Spleen (tissue), 11 donors: ENCODE results near the gene SREBF2. TPM values are rescaled to one million over a fixed set of nuclear protein-coding genes. Genes with fewer than 3 reads are reported as not detected.

Experiments used
- DNase-seq: peaks from one replicate; pipeline ENCODE4 v3.0.0-alpha.2; 2020
- H3K27ac ChIP-seq, 8 donors: fragments of 200-600 bp; sonication (generic) in 7 of 8; 1 replicate in 4 of 8; 2 replicates in 4 of 8; pipeline versions ENCODE4 v1.5.0 to v1.8.0; 2016 to 2021; ENCODE audit warnings: inconsistent platforms in 4 of 8, mild to moderate bottlenecking in 4 of 8, moderate library complexity in 1 of 8
- H3K27me3 ChIP-seq, 7 donors: fragments of 200-600 bp; sonication (generic) in 6 of 7; replicated peaks in 1 of 7; 1 replicate in 4 of 7; 2 replicates in 3 of 7; pipeline versions ENCODE4 v1.5.0 to v1.8.0; 2016 to 2021; ENCODE audit warnings: inconsistent platforms in 3 of 7, mild to moderate bottlenecking in 1 of 7
- H3K36me3 ChIP-seq, 6 donors: fragments of 200-600 bp; sonication (generic) in 5 of 6; 1 replicate in 4 of 6; 2 replicates in 2 of 6; pipeline versions ENCODE4 v1.5.0 to v1.8.0; 2016 to 2021; ENCODE audit warnings: inconsistent platforms in 2 of 6
- H3K4me1 ChIP-seq, 6 donors: fragments of 200-600 bp; sonication (generic) in 5 of 6; 1 replicate in 3 of 6; 2 replicates in 3 of 6; pipeline versions ENCODE4 v1.5.0 to v1.8.0; 2016 to 2021; ENCODE audit warnings: inconsistent platforms in 3 of 6
- H3K4me3 ChIP-seq, 8 donors: fragments of 200-600 bp; sonication (generic) in 7 of 8; 1 replicate in 4 of 8; 2 replicates in 4 of 8; pipeline versions ENCODE4 v1.5.0 to v1.8.0; 2016 to 2021; ENCODE audit warnings: inconsistent platforms in 4 of 8, mild to moderate bottlenecking in 4 of 8, moderate library complexity in 2 of 8
- H3K9me3 ChIP-seq, 8 donors: fragments of 200-600 bp; sonication (generic) in 7 of 8; 1 replicate in 4 of 8; 2 replicates in 4 of 8; pipeline versions ENCODE4 v1.5.0 to v1.8.0; 2016 to 2021; ENCODE audit warnings: inconsistent platforms in 4 of 8
- CTCF ChIP-seq, 11 experiments: fragments of 200-600 bp in 7 of 11; fragments of 450-650 bp in 4 of 11; sonication (generic) in 4 of 11; IDR thresholded peaks in 8 of 11; conservative IDR thresholded peaks in 3 of 11; 1 replicate in 7 of 11; 2 replicates in 4 of 11; pipeline versions ENCODE4 v1.4.0 to v1.8.0; 2016 to 2021; ENCODE audit warnings: antibody characterized with exemption in 11 of 11, inconsistent platforms in 4 of 11, mild to moderate bottlenecking in 1 of 11
- POLR2A ChIP-seq, 3 donors: fragments of 450-650 bp; IDR thresholded peaks; one replicate each; pipeline ENCODE4 v1.5.1; 2017; ENCODE audit warnings: antibody characterized with exemption in 3 of 3, mild to moderate bottlenecking in 1 of 3
- POLR2AphosphoS5 ChIP-seq, 3 donors: sonication (generic); formaldehyde crosslinking; IDR thresholded peaks; one replicate each; pipeline ENCODE4 v1.5.1; 2017; ENCODE audit warnings: antibody characterized with exemption in 3 of 3
- WGBS, 5 donors: extraction: QIAGEN DNeasy Blood & Tissue Kit in 3 of 5; methylation state at CpG; one replicate each; pipeline versions ENCODE4 v1.1.5 to v1.1.7; 2013 to 2018; 5-methylcytosine and 5-hydroxymethylcytosine counted together
- intact Hi-C: fragments of 100-400 bp; cut with DNase I; formaldehyde crosslinking; loops from one replicate; pipeline ENCODE4 v1.15.0; 2023; ENCODE audit warnings: low total_unique reads
- polyA plus RNA-seq, 3 donors: library from polyadenylated mRNA; stranded (reverse); fragments of 200-250 nt; gene quantifications; one replicate each; pipeline ENCODE4 v1.2.1, GENCODE V29; 2013
- total RNA-seq, 7 donors: library from RNA; depleted of rRNA in 3 of 7; stranded (reverse); fragments of >200 nt in 3 of 7; fragmentation: NEBNext Ultra II Directional in 4 of 7; extraction: Animal tissue kit (Norgen Biotek cat#: 25700) in 4 of 7; gene quantifications; one replicate each; pipeline versions ENCODE4 v1.1.0 to v1.2.1, GENCODE V29; 2016 to 2021
- donor health status: healthy with polysubstance abuse.
- donor health status: DM: no; HTN: no; CAD: no; lungs with moderate emphysema.
- donor health status: DM: no; HTN: no; CAD: no.
- donor health status: Bipolar disorder and iron deficiency.
- donor health status: healthy.
- donor health status: DM: no; HTN: no; CAD: no.
- donor health status: DM: yes; HTN: yes; CAD: no.

Gene SREBF2
- total and polyA plus RNA-seq, 10 donors: 19.4 to 104 (median 63.3) TPM

- Histone ChIP-seq H3K4me3 (no peak overlapping the region), H3K36me3 (peaks cover 5 to 100% (median 97%) of the 10 kb centered on the region in 6 donors), H3K27ac (peak overlapping the region in 2 of 8 donors; percentile 61 to 80), H3K27me3 (no peaks in the 10 kb centered on the region), H3K9me3 (no peaks in the 10 kb centered on the region), H3K4me1 (peaks cover 0 to 30% (median 5%) of the 10 kb centered on the region in 6 donors)
- TF ChIP-seq POLR2A (IDR thresholded peaks at IDR 0.05) (no peak), POLR2AphosphoS5 (IDR thresholded peaks at IDR 0.05) (no peak), CTCF (IDR thresholded peaks at IDR 0.05 in 8 of 11, conservative IDR thresholded peaks at IDR 0.05 in 3 of 11) (no peak)
- intact Hi-C loops: no loop called here
- DNase-seq: no peak
- 93 to 97% (median 95%) methylated on average over 2 of the region's 2 CpGs for WGBS, 5 donors
Observed at GRCh38 chr22:41885116-41885515, 52.2 kb downstream of the SREBF2 start.

GRCh38 chr22:41885516-41885915 is 52.6 kb downstream of the SREBF2 start:
- Histone ChIP-seq H3K9me3 (no peaks in the 10 kb centered on the region), H3K4me1 (peaks cover 0 to 30% (median 5%) of the 10 kb centered on the region in 6 donors), H3K27ac (no peak overlapping the region), H3K27me3 (no peaks in the 10 kb centered on the region), H3K4me3 (no peak overlapping the region), H3K36me3 (peaks cover 5 to 100% (median 97%) of the 10 kb centered on the region in 6 donors)
- DNase-seq: no peak
- TF ChIP-seq POLR2AphosphoS5 (IDR thresholded peaks at IDR 0.05) (no peak), POLR2A (IDR thresholded peaks at IDR 0.05) (no peak), CTCF (IDR thresholded peaks at IDR 0.05 in 8 of 11, conservative IDR thresholded peaks at IDR 0.05 in 3 of 11) (no peak)
- intact Hi-C loops: no loop called here
- WGBS, 5 donors: 87 to 95% (median 90%) methylated on average over 6 of the region's 6 CpGs

- TF ChIP-seq POLR2A (IDR thresholded peaks at IDR 0.05): no peak
- no peak for TF ChIP-seq CTCF (IDR thresholded peaks at IDR 0.05 in 8 of 11, conservative IDR thresholded peaks at IDR 0.05 in 3 of 11)
- TF ChIP-seq POLR2AphosphoS5 (IDR thresholded peaks at IDR 0.05): no peak
- Histone ChIP-seq H3K36me3 (peaks cover 2 to 100% (median 94%) of the 10 kb centered on the region in 6 donors), H3K27me3 (no peaks in the 10 kb centered on the region), H3K4me1 (peaks cover 0 to 20% (median 3%) of the 10 kb centered on the region in 6 donors), H3K27ac (peak overlapping the region in 4 of 8 donors; percentile 43 to 73 (median 50)), H3K4me3 (no peak overlapping the region), H3K9me3 (no peaks in the 10 kb centered on the region)
- WGBS, 5 donors: 77 to 84% (median 78%) methylated on average over 4 of the region's 4 CpGs
- intact Hi-C loops: no loop called here
- DNase-seq: no peak
Observed at GRCh38 chr22:41888627-41889200, 55.8 kb downstream of the SREBF2 start.

- WGBS, 5 donors: 94 to 97% (median 95%) methylated on average over 9 of the region's 9 CpGs
- TF ChIP-seq CTCF (IDR thresholded peaks at IDR 0.05 in 8 of 11, conservative IDR thresholded peaks at IDR 0.05 in 3 of 11): no peak
- no peak for TF ChIP-seq POLR2AphosphoS5 (IDR thresholded peaks at IDR 0.05)
- TF ChIP-seq POLR2A (IDR thresholded peaks at IDR 0.05): no peak
- intact Hi-C loops: no loop called here
- H3K36me3 ChIP-seq: peaks cover 0 to 100% (median 93%) of the 10 kb centered on the region in 6 donors
- H3K4me1 ChIP-seq: peaks cover 0 to 17% (median 3%) of the 10 kb centered on the region in 6 donors
- H3K27me3 ChIP-seq: no peaks in the 10 kb centered on the region
- no peaks in the 10 kb centered on the region for H3K9me3 ChIP-seq
- H3K27ac ChIP-seq: no peak overlapping the region
- no peak overlapping the region for H3K4me3 ChIP-seq
- no peak for DNase-seq
Observed at GRCh38 chr22:41891407-41891806, 58.5 kb downstream of the SREBF2 start.
